LNCaP clone FGC (cell line): ENCODE measurements around the gene MYO15A.

Source experiments
- DNase-seq: peaks from one replicate; pipeline ENCODE4 v3.0.0-alpha.2; 2011; ENCODE audit warnings: low read depth
- H3K4me3 ChIP-seq: 2 replicates; pipeline ENCODE4 v1.5.1; 2011; ENCODE audit warnings: mild to moderate bottlenecking, low read depth, low read length, control low read depth
- TF ChIP-seq, protein P1 (sequence below): IDR thresholded peaks from 2 replicates; pipeline ENCODE4 v1.5.1; 2012; ENCODE audit warnings: mild to moderate bottlenecking; ENCODE audit not compliant: control insufficient read depth, insufficient read depth; ENCODE audit errors: extremely low read depth

MYO15A gene

GRCh38 chr17:18139498-18139897 is 30.9 kb downstream of the MYO15A start:
- TF ChIP-seq, protein P1, sequence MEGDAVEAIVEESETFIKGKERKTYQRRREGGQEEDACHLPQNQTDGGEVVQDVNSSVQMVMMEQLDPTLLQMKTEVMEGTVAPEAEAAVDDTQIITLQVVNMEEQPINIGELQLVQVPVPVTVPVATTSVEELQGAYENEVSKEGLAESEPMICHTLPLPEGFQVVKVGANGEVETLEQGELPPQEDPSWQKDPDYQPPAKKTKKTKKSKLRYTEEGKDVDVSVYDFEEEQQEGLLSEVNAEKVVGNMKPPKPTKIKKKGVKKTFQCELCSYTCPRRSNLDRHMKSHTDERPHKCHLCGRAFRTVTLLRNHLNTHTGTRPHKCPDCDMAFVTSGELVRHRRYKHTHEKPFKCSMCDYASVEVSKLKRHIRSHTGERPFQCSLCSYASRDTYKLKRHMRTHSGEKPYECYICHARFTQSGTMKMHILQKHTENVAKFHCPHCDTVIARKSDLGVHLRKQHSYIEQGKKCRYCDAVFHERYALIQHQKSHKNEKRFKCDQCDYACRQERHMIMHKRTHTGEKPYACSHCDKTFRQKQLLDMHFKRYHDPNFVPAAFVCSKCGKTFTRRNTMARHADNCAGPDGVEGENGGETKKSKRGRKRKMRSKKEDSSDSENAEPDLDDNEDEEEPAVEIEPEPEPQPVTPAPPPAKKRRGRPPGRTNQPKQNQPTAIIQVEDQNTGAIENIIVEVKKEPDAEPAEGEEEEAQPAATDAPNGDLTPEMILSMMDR: no peak
- DNase-seq: no peak
- H3K4me3 ChIP-seq: no peak overlapping the region

GRCh38 chr17:18139949-18140348 is 31.4 kb downstream of the MYO15A start:
- TF ChIP-seq, protein P1: peak; percentile 21; the same call in 1 of the 2 replicates
- no peak overlapping the region for H3K4me3 ChIP-seq
- DNase-seq: no peak

- TF ChIP-seq, protein P1: no peak
- DNase-seq: no peak
Observed at GRCh38 chr17:18140648-18141047, 32.1 kb downstream of the MYO15A start.

GRCh38 chr17:18141210-18141803 is 32.8 kb downstream of the MYO15A start:
- H3K4me3 ChIP-seq: no peak overlapping the region
- DNase-seq: peak; percentile 18
- TF ChIP-seq, protein P1: peak; percentile 59

More at GRCh38 chr17:18140648-18141047, 32.1 kb downstream of the MYO15A start:
- H3K4me3 ChIP-seq: no peak overlapping the region

- no peak overlapping the region for H3K4me3 ChIP-seq
- no peak for DNase-seq
- TF ChIP-seq, protein P1: no peak
Observed at GRCh38 chr17:18142417-18142816, 33.9 kb downstream of the MYO15A start.

GRCh38 chr17:18143044-18143936 is 34.7 kb downstream of the MYO15A start:
- TF ChIP-seq, protein P1: no peak
- no peak for DNase-seq
- H3K4me3 ChIP-seq: no peak overlapping the region
